ENCODE results near the gene KRTAP10-1.
"Not testable (repeated sequence)": the region's sequence is repeated elsewhere in the genome, so short reads cannot be mapped to it uniquely, and the experiment has no call there.

Gene KRTAP10-1

GRCh38 chr21:44567481-44568171 lies 27.6 kb upstream of the KRTAP10-1 start:
- no peak overlapping the region for H3K4me3 ChIP-seq (ENCODE audit: low read depth, low read length)
- TF ChIP-seq, protein P1, sequence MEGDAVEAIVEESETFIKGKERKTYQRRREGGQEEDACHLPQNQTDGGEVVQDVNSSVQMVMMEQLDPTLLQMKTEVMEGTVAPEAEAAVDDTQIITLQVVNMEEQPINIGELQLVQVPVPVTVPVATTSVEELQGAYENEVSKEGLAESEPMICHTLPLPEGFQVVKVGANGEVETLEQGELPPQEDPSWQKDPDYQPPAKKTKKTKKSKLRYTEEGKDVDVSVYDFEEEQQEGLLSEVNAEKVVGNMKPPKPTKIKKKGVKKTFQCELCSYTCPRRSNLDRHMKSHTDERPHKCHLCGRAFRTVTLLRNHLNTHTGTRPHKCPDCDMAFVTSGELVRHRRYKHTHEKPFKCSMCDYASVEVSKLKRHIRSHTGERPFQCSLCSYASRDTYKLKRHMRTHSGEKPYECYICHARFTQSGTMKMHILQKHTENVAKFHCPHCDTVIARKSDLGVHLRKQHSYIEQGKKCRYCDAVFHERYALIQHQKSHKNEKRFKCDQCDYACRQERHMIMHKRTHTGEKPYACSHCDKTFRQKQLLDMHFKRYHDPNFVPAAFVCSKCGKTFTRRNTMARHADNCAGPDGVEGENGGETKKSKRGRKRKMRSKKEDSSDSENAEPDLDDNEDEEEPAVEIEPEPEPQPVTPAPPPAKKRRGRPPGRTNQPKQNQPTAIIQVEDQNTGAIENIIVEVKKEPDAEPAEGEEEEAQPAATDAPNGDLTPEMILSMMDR (IDR thresholded peaks at IDR 0.05; ENCODE audit: borderline replicate concordance, insufficient read depth, low read depth, low read length): no peak

DNA sequence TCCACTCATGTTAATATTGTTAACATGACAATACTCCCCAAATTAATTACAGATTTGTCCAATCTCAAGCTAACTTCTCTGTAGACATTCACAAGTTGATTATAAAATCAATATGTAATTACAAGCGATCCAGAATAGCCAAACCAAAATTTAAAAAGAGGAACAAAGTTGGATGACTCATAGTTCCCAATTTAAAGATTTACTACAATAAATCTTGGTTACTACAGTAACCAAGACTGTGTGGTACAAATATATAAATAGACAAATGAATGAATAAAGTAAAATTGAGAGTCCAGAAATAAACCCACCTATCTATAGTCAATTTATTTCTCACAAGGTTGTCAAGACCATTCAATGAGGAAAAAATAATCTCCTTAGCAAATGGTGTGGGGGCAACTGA lies 26.4 kb upstream of the KRTAP10-1 start:
- TF ChIP-seq, protein P1 (IDR thresholded peaks at IDR 0.05; ENCODE audit: borderline replicate concordance, insufficient read depth, low read depth, low read length): no peak
- H3K4me3 ChIP-seq (ENCODE audit: low read depth, low read length): no peak overlapping the region

DNA sequence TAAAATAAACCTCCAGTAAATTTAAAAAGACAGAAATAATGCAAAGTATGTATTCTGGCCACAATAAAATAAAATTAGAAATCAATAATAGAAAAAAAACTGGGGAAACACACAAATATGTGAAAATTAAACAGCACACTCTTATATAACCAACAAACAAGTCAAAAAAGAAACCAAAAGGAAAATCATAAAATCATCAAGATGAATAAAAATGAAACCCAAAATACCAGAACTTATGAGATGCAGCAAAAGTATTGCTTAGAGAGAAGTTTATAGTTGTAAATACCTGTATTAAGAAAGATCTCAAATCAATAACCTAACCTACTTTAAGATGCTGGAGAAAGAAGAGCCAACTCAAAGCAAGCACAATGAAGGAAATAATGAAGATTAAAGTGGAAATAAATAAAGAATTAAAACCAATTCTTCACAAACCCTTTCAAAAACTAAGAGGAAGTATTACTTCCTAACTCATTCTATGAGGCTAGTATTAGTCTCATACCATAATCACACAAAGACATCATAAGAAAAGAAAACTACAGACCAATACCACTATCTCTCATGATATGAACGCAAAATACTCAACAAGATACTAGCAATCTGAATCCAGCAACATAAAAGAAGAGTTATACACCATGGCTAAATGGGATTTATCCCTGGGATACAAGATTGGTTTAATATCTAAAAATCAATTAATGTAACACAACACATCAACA lies 25.0 kb upstream of the KRTAP10-1 start:
- H3K4me3 ChIP-seq (ENCODE audit: low read depth, low read length): no peak overlapping the region
- TF ChIP-seq, protein P1 (IDR thresholded peaks at IDR 0.05; ENCODE audit: borderline replicate concordance, insufficient read depth, low read depth, low read length): no peak

DNA sequence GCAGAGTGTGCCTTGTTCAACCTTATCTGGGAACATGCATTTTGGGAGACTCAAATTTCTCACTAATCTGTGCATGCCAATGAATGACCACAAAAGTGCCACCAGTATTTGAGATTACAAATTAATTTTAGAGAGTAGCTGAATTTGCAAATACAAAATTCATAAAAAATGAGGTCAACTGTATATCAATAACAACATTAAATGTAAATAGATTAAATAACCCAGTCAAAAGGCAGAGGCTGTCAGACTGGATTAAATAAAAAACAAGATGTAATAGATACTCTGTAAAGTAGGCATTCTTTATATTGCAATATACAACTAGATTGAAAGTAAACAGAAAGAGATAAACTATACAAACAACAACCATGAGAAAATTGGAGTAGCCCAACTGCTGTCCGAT lies 24.1 kb upstream of the KRTAP10-1 start:
- no peak overlapping the region for H3K4me3 ChIP-seq (ENCODE audit: low read depth, low read length)
- TF ChIP-seq, protein P1 (IDR thresholded peaks at IDR 0.05; ENCODE audit: borderline replicate concordance, insufficient read depth, low read depth, low read length): no peak

- H3K4me3 ChIP-seq (ENCODE audit: low read depth, low read length): no peak within 1 kb of the TSS
- TF ChIP-seq, protein P1 (IDR thresholded peaks at IDR 0.05; ENCODE audit: borderline replicate concordance, insufficient read depth, low read depth, low read length): no peak
Measured at GRCh38 chr21:44558695-44559094, 18.7 kb upstream of the KRTAP10-1 start, which contains the start of gene KRTAP10-3. Gene KRTAP10-3, minus strand, starts transcription at chr21:44558795. Its CDS starts 80 bp downstream, at chr21:44558715.

GRCh38 chr21:44558329-44558675 lies 18.3 kb upstream of the KRTAP10-1 start:
- H3K4me3 ChIP-seq (ENCODE audit: low read depth, low read length): not testable (repeated sequence)

- H3K4me3 ChIP-seq (ENCODE audit: low read depth, low read length): no peak overlapping the region
- TF ChIP-seq, protein P1 (IDR thresholded peaks at IDR 0.05; ENCODE audit: borderline replicate concordance, insufficient read depth, low read depth, low read length): no peak
Measured at GRCh38 chr21:44557491-44558328, 17.7 kb upstream of the KRTAP10-1 start.

Measured in GM12875 (cell line).